ENCODE data around the gene SLC25A23.

The SLC25A23 gene

GRCh38 chr19:6498294-6499036, 38.9 kb upstream of the SLC25A23 start:
- no peak overlapping the region for H3K27ac ChIP-seq
- TF ChIP-seq ZFX (IDR thresholded peaks at IDR 0.05; ENCODE audit: borderline replicate concordance), result no peak
- TF ChIP-seq, protein P1, sequence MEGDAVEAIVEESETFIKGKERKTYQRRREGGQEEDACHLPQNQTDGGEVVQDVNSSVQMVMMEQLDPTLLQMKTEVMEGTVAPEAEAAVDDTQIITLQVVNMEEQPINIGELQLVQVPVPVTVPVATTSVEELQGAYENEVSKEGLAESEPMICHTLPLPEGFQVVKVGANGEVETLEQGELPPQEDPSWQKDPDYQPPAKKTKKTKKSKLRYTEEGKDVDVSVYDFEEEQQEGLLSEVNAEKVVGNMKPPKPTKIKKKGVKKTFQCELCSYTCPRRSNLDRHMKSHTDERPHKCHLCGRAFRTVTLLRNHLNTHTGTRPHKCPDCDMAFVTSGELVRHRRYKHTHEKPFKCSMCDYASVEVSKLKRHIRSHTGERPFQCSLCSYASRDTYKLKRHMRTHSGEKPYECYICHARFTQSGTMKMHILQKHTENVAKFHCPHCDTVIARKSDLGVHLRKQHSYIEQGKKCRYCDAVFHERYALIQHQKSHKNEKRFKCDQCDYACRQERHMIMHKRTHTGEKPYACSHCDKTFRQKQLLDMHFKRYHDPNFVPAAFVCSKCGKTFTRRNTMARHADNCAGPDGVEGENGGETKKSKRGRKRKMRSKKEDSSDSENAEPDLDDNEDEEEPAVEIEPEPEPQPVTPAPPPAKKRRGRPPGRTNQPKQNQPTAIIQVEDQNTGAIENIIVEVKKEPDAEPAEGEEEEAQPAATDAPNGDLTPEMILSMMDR (IDR thresholded peaks at IDR 0.05), result no peak

GRCh38 chr19:6495947-6496346, 36.4 kb upstream of the SLC25A23 start:
- no peak overlapping the region for H3K27ac ChIP-seq
- no peak for TF ChIP-seq ZFX (IDR thresholded peaks at IDR 0.05; ENCODE audit: borderline replicate concordance)
- TF ChIP-seq, protein P1 (IDR thresholded peaks at IDR 0.05), result no peak

DNA sequence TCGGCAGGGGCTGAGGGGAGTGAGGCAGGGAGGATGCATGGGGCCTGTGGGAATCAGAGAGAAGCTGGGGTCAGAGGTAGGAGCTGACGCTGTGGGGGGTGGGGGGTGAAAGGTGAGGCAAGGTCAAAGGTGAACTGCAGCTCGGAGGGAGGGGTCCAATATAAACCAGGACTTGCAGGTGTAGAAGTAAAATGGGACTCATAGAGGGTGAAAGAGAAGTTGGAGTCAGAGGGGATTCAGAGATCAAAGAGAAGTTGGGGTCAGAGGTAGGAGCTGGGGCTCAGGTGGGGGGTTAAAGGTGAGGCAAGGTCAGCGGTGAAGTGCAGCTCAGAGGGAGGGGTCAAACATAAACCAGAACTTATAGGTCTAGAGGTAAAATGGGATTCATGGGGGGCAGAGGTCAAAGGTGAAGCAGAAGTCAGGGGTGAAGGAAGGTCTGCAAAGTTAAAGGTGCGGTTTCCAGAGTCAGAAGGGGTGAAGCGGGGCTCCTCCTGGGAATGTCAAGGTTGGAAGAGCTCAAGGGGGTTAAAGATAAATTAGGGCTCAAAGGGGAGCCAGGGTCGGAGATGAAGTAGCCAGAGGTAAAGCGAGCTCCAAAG, 34.9 kb upstream of the SLC25A23 start:
- TF ChIP-seq, protein P1 (IDR thresholded peaks at IDR 0.05), result no peak
- no peak for TF ChIP-seq ZFX (IDR thresholded peaks at IDR 0.05; ENCODE audit: borderline replicate concordance)
- no peak overlapping the region for H3K27ac ChIP-seq

DNA sequence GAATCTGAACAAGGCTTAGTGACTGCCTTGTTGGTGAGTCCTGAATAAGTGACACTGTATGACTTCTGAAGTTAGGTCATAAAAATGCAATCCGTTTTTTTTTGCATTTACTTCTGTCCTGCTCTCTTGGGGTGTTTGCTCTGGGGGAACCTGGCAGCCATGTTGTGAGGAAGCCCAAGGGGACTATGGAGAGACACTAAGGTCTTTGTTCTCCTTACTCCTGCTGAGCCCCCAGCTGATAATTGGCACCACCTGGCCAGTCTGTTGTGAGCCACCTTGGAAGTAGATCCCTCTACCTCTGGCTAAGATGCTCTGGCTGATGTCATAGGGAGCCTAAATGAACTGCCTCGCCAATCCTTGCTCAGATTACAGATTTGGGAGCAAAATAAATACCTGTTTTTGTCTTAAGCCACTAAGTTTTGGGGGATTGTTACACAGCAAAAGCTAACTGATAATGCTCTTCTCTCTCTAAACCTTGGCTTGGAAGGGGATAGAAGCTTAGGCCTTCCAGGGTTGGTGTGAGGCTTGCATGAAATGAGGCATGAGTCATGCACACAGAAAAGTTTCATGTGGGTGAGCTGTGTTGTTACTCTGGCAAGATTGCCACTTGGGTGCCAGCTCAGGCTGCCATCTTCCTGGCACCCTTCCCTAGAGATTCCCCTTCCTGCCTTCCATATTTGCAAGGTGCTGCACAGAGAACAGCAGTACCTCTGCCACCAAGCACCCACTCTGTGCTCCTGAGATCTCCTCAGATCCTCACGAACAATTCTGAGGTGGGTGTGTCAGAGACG, 32.4 kb upstream of the SLC25A23 start:
- TF ChIP-seq ZFX (IDR thresholded peaks at IDR 0.05; ENCODE audit: borderline replicate concordance), result no peak
- TF ChIP-seq, protein P1 (IDR thresholded peaks at IDR 0.05), result no peak
- no peak overlapping the region for H3K27ac ChIP-seq

DNA sequence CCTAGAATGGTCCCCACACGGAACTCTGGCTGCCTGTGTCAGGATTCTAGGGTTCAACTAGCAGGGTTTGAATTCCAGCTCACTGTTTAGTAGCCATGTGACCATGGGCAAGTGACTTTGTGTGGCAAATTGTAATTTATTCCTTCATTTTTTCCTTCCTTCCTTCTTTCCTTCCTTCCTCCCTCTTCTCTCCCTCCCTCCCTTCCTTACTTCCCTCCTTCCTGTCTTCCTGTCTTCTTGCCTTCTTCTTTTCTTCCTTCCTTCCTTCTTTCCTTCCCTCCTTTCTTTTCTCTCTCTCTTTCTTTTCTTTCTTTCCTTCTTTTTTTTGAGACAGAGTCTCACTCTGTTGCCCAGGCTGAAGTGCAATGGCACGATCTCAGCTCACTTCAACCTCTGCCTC, 30.5 kb upstream of the SLC25A23 start:
- no peak for TF ChIP-seq ZFX (IDR thresholded peaks at IDR 0.05; ENCODE audit: borderline replicate concordance)
- TF ChIP-seq, protein P1 (IDR thresholded peaks at IDR 0.05), result no peak
- no peak overlapping the region for H3K27ac ChIP-seq

DNA sequence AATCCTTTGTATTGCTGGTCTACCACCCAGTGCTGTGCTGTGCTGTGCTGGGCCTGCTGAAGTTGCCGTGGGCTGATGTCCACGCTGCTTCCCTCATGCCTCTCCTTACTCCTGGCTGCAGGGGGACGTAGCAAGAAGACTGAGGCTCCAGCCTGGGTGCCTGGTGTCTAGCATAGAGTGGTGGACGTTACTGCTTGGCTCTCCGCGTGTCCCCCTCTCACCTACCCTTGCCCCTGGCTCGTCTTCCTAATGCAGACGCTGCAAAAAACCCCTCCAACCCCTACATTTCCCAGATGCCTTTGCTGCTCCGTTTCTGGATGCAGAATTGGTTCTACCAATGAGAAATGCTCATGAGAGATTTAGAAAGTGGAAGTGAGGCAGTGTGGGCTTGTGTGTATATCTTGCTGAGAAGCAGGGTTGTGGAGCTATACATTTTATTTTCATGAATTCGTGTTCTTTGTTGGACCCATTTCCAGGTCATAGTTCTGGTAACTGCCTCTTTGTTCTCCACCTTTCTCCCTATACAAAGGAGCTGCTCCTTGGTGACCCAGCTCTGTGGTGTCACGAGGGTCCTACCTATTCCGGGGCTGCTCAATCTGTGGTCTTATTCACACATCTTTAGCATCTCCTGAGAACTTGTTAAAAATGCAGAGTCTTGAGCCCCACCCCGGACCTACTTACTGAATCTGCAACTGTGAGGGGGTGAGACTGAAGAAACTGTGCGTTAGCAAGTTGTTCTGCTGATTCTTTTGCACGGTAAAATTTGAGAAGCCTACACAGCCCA, 29.9 kb upstream of the SLC25A23 start:
- TF ChIP-seq, protein P1 (IDR thresholded peaks at IDR 0.05), result no peak
- TF ChIP-seq ZFX (IDR thresholded peaks at IDR 0.05; ENCODE audit: borderline replicate concordance), result no peak
- H3K27ac ChIP-seq, result no peak overlapping the region
